B cell (primary cell): ENCODE results near the gene HYI.

Experiments used
- EZH2 ChIP-seq: IDR thresholded peaks from 2 replicates; pipeline ENCODE4 v1.6.1; 2012; ENCODE audit warnings: borderline replicate concordance, low read depth, mild to moderate bottlenecking, moderate library complexity, low read length; ENCODE audit not compliant: insufficient read depth, poor library complexity, severe bottlenecking
- TF ChIP-seq, protein P1 (sequence below): fragments of 200-600 bp; IDR thresholded peaks from one replicate; pipeline ENCODE4 v1.8.0; 2022; ENCODE audit warnings: antibody characterized with exemption, mild to moderate bottlenecking

DNA sequence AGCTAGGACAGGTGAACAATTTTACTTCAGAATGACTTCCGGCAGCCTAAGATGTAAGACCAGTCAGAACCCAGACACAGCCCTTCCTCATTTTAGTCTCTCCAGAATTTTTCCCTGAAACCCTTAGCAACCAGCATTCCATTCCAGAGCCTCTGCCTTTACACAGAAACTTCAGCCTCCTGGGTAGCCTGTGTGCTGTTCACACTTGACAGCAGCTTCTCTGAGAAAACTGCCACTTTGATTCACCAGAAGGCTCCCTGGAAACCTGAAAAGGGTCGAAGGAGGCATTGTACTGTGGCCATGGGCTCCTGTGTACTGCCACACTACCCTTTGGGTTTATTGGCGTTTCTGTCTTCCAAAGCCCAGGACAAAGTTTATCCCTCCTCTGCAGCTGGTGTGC is 17.4 kb downstream of the HYI start:
- TF ChIP-seq, protein P1, sequence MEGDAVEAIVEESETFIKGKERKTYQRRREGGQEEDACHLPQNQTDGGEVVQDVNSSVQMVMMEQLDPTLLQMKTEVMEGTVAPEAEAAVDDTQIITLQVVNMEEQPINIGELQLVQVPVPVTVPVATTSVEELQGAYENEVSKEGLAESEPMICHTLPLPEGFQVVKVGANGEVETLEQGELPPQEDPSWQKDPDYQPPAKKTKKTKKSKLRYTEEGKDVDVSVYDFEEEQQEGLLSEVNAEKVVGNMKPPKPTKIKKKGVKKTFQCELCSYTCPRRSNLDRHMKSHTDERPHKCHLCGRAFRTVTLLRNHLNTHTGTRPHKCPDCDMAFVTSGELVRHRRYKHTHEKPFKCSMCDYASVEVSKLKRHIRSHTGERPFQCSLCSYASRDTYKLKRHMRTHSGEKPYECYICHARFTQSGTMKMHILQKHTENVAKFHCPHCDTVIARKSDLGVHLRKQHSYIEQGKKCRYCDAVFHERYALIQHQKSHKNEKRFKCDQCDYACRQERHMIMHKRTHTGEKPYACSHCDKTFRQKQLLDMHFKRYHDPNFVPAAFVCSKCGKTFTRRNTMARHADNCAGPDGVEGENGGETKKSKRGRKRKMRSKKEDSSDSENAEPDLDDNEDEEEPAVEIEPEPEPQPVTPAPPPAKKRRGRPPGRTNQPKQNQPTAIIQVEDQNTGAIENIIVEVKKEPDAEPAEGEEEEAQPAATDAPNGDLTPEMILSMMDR, result no peak
- no peak for TF ChIP-seq EZH2
